ENCODE results near the gene PLD1.

PLD1 gene

GRCh38 chr3:171790898-171791691 lies 19.2 kb downstream of the PLD1 start:
- no peak for DNase-seq

GRCh38 chr3:171790574-171790897 lies 19.7 kb downstream of the PLD1 start:
- no peak for DNase-seq

- no peak for DNase-seq
Measured at GRCh38 chr3:171789759-171790505, 20.4 kb downstream of the PLD1 start.

- DNase-seq = no peak
Measured at GRCh38 chr3:171788546-171789351, 21.5 kb downstream of the PLD1 start.

- no peak for DNase-seq
Measured at GRCh38 chr3:171786997-171787396, 23.3 kb downstream of the PLD1 start.

- DNase-seq = no peak
Measured at GRCh38 chr3:171784937-171785336, 25.3 kb downstream of the PLD1 start.

GRCh38 chr3:171784387-171784786 lies 25.9 kb downstream of the PLD1 start:
- no peak for DNase-seq

- no peak for DNase-seq
Measured at GRCh38 chr3:171783626-171784025, 26.7 kb downstream of the PLD1 start.

- DNase-seq = no peak
Measured at GRCh38 chr3:171783086-171783485, 27.2 kb downstream of the PLD1 start.

- no peak for DNase-seq
Measured at GRCh38 chr3:171782617-171783016, 27.7 kb downstream of the PLD1 start.

GRCh38 chr3:171781711-171782127 lies 28.6 kb downstream of the PLD1 start:
- no peak for DNase-seq

GRCh38 chr3:171778493-171778892 lies 31.8 kb downstream of the PLD1 start:
- no peak for DNase-seq

GRCh38 chr3:171777596-171777995 lies 32.7 kb downstream of the PLD1 start:
- DNase-seq = no peak

GRCh38 chr3:171776839-171777583 lies 33.3 kb downstream of the PLD1 start:
- DNase-seq = no peak

- DNase-seq = no peak
Measured at GRCh38 chr3:171776411-171776810, 33.9 kb downstream of the PLD1 start.

- DNase-seq = no peak
Measured at GRCh38 chr3:171775943-171776342, 34.3 kb downstream of the PLD1 start.

GRCh38 chr3:171774521-171774920 lies 35.8 kb downstream of the PLD1 start:
- DNase-seq = no peak

GRCh38 chr3:171772427-171773056 lies 37.7 kb downstream of the PLD1 start:
- peak; percentile 44 for DNase-seq

- no peak for DNase-seq
Measured at GRCh38 chr3:171770689-171771620, 39.3 kb downstream of the PLD1 start.

- no peak for DNase-seq
Measured at GRCh38 chr3:171769461-171769860, 40.8 kb downstream of the PLD1 start.

GRCh38 chr3:171768986-171769385 lies 41.3 kb downstream of the PLD1 start:
- DNase-seq = no peak
